Peyer's patch (tissue), 4 donors: ENCODE measurements around the gene XPO4.

ENCODE experiments used
- POLR2A ChIP-seq, 2 donors: fragments of 450-650 bp; IDR thresholded peaks; one replicate each; pipeline ENCODE4 v1.5.1; 2017; ENCODE audit warnings: antibody characterized with exemption in 2 of 2, mild to moderate bottlenecking in 2 of 2, moderate library complexity in 2 of 2
- TF ChIP-seq, protein P1 (sequence below), 6 experiments: fragments of 450-650 bp in 4 of 6; fragments of 200-600 bp in 2 of 6; sonication (generic) in 1 of 6; IDR thresholded peaks; one replicate each; pipeline ENCODE4 v1.5.1; 2017 to 2019; ENCODE audit warnings: antibody characterized with exemption in 6 of 6, mild to moderate bottlenecking in 3 of 6, moderate library complexity in 1 of 6

DNA sequence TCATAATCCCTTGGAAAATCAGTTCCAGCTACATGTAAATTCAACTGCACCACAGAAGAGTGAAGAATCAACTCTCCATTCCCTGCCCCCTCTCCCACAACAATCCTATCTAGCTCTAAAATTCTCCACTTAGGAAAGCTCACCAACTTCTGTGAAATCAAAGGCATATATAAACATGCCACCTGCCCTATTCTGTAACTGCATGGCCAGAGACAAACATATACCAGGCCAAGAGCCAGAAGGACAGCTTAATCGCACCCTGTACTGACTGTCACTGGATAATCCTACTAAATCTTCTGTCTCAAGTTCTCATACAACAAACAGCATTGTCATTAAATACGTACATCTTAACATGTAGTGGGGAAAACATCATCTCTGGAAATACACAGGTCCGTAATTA lies 70.6 kb downstream of the XPO4 start:
- TF ChIP-seq, protein P1, sequence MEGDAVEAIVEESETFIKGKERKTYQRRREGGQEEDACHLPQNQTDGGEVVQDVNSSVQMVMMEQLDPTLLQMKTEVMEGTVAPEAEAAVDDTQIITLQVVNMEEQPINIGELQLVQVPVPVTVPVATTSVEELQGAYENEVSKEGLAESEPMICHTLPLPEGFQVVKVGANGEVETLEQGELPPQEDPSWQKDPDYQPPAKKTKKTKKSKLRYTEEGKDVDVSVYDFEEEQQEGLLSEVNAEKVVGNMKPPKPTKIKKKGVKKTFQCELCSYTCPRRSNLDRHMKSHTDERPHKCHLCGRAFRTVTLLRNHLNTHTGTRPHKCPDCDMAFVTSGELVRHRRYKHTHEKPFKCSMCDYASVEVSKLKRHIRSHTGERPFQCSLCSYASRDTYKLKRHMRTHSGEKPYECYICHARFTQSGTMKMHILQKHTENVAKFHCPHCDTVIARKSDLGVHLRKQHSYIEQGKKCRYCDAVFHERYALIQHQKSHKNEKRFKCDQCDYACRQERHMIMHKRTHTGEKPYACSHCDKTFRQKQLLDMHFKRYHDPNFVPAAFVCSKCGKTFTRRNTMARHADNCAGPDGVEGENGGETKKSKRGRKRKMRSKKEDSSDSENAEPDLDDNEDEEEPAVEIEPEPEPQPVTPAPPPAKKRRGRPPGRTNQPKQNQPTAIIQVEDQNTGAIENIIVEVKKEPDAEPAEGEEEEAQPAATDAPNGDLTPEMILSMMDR (IDR thresholded peaks at IDR 0.05): no peak
- TF ChIP-seq POLR2A (IDR thresholded peaks at IDR 0.05): no peak
